Spinal cord (tissue), 10 donors: ENCODE measurements around the gene SAYSD1. TPM values are rescaled to one million over a fixed set of nuclear protein-coding genes. Genes with fewer than 3 reads are reported as not detected.

ENCODE experiments used
- DNase-seq, 6 donors: peaks; one replicate each; pipeline versions ENCODE4 v3.0.0 to v3.0.0-alpha.2; 2013 to 2015; ENCODE audit warnings: low spot score in 6 of 6, low read depth in 4 of 6
- H3K27ac ChIP-seq: one replicate; pipeline ENCODE4 v1.5.1; 2013; ENCODE audit warnings: low read depth, low read length, control low read depth
- H3K27me3 ChIP-seq: one replicate; pipeline ENCODE4 v1.6.1; 2013; ENCODE audit warnings: low read length; ENCODE audit not compliant: control insufficient read depth, insufficient read depth
- H3K36me3 ChIP-seq: one replicate; pipeline ENCODE4 v1.6.1; 2013; ENCODE audit warnings: low read length; ENCODE audit not compliant: control insufficient read depth, insufficient read depth
- H3K4me1 ChIP-seq: one replicate; pipeline ENCODE4 v1.6.1; 2013; ENCODE audit warnings: low read length; ENCODE audit not compliant: control insufficient read depth, insufficient read depth
- H3K4me3 ChIP-seq: one replicate; pipeline ENCODE4 v1.5.1; 2013; ENCODE audit warnings: low read depth, low read length, control low read depth
- H3K9me3 ChIP-seq: one replicate; pipeline ENCODE4 v1.6.1; 2013; ENCODE audit warnings: low read length; ENCODE audit not compliant: control insufficient read depth, insufficient read depth
- WGBS: methylation state at CpG from one replicate; pipeline ENCODE4 v1.1.5; 2013; ENCODE audit warnings: missing lambda C conversion rate; ENCODE audit not compliant: insufficient coverage; 5-methylcytosine and 5-hydroxymethylcytosine counted together
- polyA plus RNA-seq, 2 donors: library from polyadenylated mRNA; unstranded; fragments of 120-200 nt; gene quantifications; one replicate each; pipeline ENCODE4 v1.2.1, GENCODE V29; 2013; ENCODE audit not compliant: insufficient read length in 2 of 2
- total RNA-seq, 2 donors: library from RNA; depleted of rRNA in 1 of 2; stranded (reverse); fragments of 120-200 nt in 1 of 2; fragments of >200 nt in 1 of 2; gene quantifications; one replicate each; pipeline versions ENCODE4 v1.2.3 to v1.2.4, GENCODE V29; 2013 to 2014
- donor health status: healthy.

The SAYSD1 gene
- total and polyA plus RNA-seq, 4 donors = 17.9 to 27.9 (median 21.2) TPM

- Histone ChIP-seq H3K27ac (peak overlapping the region; percentile 88), H3K9me3 (no peaks in the 10 kb centered on the region), H3K4me3 (peak overlapping the region; percentile 90), H3K4me1 (peaks cover 10% of the 10 kb centered on the region), H3K27me3 (no peaks in the 10 kb centered on the region), H3K36me3 (peaks cover under 1% of the 10 kb centered on the region)
- 0% methylated on average over 9 of the region's 11 CpGs for WGBS
- peak in 1 of 6 donors; percentile 36 for DNase-seq
Measured at GRCh38 chr6:39114388-39114703, 640 bp downstream of the SAYSD1 start.

DNA sequence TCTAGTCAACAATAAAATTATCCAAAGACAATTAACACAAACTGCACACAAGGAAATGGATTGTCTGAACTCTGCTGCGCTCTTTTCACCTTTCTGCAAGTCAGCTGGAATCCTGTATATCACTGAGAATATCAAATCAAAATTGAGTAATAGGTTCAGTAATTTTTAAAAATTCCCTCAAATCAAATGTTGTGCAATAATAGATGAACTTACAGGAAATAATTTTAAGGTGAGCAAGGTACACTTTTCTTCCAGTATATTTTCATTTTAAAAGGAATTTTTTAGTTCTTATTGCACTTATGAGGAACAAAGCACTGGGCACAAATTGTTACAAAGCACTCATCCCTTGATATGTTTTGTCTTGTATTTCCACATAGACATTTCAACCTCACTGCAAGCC, 1.2 kb downstream of the SAYSD1 start:
- Histone ChIP-seq H3K27ac (no peak overlapping the region), H3K4me1 (peaks cover 10% of the 10 kb centered on the region), H3K4me3 (peak overlapping the region; percentile 90), H3K9me3 (no peaks in the 10 kb centered on the region), H3K36me3 (peaks cover 6% of the 10 kb centered on the region), H3K27me3 (no peaks in the 10 kb centered on the region)
- no CpG with 5 or more reads among the region's 1 CpG for WGBS
- no peak for DNase-seq

DNA sequence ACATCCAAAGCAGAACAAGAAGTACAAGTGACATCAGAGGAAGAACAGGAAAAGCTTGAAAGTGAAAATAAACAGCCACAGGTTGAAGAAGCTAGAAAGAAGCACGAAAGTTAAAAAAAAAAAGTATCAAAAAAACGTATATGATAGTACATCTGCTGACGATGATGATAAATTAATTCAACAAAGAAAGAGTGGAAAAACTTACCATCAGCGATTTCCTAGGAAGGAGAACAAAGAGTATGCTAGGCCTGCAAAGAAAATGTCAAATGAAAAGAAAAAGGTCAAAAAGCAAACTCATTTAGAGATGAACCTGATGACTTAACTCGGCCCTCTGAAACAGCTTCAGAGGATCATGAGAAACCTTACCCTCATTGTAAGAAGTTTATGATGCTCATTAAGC, 3.7 kb downstream of the SAYSD1 start:
- Histone ChIP-seq H3K9me3 (no peaks in the 10 kb centered on the region), H3K4me1 (peaks cover 11% of the 10 kb centered on the region), H3K27me3 (no peaks in the 10 kb centered on the region), H3K36me3 (peaks cover 11% of the 10 kb centered on the region), H3K27ac (no peak overlapping the region), H3K4me3 (no peak overlapping the region)
- DNase-seq = no peak
- no CpG with 5 or more reads among the region's 5 CpGs for WGBS

- H3K27me3 ChIP-seq = no peaks in the 10 kb centered on the region
- H3K4me3 ChIP-seq = no peak overlapping the region
- H3K27ac ChIP-seq = no peak overlapping the region
- H3K4me1 ChIP-seq = peaks cover 3% of the 10 kb centered on the region
- 93% methylated on average over 6 of the region's 7 CpGs for WGBS
- no peak for DNase-seq
- H3K9me3 ChIP-seq = no peaks in the 10 kb centered on the region
- H3K36me3 ChIP-seq = peaks cover 24% of the 10 kb centered on the region
Measured at GRCh38 chr6:39108041-39108839, 6.7 kb downstream of the SAYSD1 start.

- 41% methylated on average over 2 of the region's 2 CpGs for WGBS
- no peaks in the 10 kb centered on the region for H3K9me3 ChIP-seq
- no peak overlapping the region for H3K4me3 ChIP-seq
- H3K36me3 ChIP-seq = peaks cover 24% of the 10 kb centered on the region
- H3K27ac ChIP-seq = no peak overlapping the region
- H3K4me1 ChIP-seq = peaks cover 3% of the 10 kb centered on the region
- H3K27me3 ChIP-seq = no peaks in the 10 kb centered on the region
- DNase-seq = no peak
Measured at GRCh38 chr6:39107641-39108040, 7.3 kb downstream of the SAYSD1 start.

GRCh38 chr6:39107034-39107433, 8.0 kb downstream of the SAYSD1 start:
- H3K27me3 ChIP-seq = no peaks in the 10 kb centered on the region
- H3K9me3 ChIP-seq = no peaks in the 10 kb centered on the region
- no peak overlapping the region for H3K4me3 ChIP-seq
- H3K27ac ChIP-seq = no peak overlapping the region
- no peak for DNase-seq
- peaks cover 24% of the 10 kb centered on the region for H3K36me3 ChIP-seq
- peaks cover 3% of the 10 kb centered on the region for H3K4me1 ChIP-seq
- WGBS = 79% methylated on average over 3 of the region's 4 CpGs

DNA sequence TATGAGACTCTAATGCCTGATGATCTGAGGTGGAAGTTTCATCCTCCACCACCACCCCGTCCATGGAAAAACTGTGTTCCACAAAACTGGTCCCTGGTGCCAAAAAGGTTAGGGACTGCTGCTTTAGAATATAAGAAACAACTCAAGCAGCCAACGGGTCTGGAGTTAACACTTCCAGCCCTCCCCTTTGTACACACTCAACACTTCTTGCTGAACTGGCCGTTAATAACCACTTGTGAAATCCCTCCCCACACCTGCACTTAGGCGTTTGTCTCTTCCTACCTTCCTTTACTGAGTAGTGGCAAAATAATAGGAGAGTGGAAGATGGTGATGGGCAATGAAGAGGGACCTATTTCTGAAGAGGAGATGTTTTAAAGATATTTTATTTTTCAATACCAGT, 10.5 kb downstream of the SAYSD1 start:
- 60% methylated on average over 2 of the region's 4 CpGs for WGBS
- Histone ChIP-seq H3K27me3 (no peaks in the 10 kb centered on the region), H3K9me3 (no peaks in the 10 kb centered on the region), H3K36me3 (peaks cover 24% of the 10 kb centered on the region), H3K4me3 (no peak overlapping the region), H3K4me1 (peaks cover 3% of the 10 kb centered on the region), H3K27ac (no peak overlapping the region)
- no peak for DNase-seq

- Histone ChIP-seq H3K4me3 (no peak overlapping the region), H3K27ac (no peak overlapping the region), H3K36me3 (peaks cover 13% of the 10 kb centered on the region), H3K27me3 (no peaks in the 10 kb centered on the region), H3K4me1 (peaks cover 3% of the 10 kb centered on the region), H3K9me3 (no peaks in the 10 kb centered on the region)
- no CpG with 5 or more reads among the region's 1 CpG for WGBS
- DNase-seq = no peak
Measured at GRCh38 chr6:39102821-39103136, 12.2 kb downstream of the SAYSD1 start.

- DNase-seq = peak in 2 of 6 donors; percentile 48 to 86
- Histone ChIP-seq H3K27ac (no peak overlapping the region), H3K4me1 (peaks cover 3% of the 10 kb centered on the region), H3K27me3 (no peaks in the 10 kb centered on the region), H3K4me3 (no peak overlapping the region), H3K36me3 (peaks cover 13% of the 10 kb centered on the region), H3K9me3 (no peaks in the 10 kb centered on the region)
- WGBS = 30% methylated on average over 7 of the region's 12 CpGs
Measured at GRCh38 chr6:39102071-39102820, 12.7 kb downstream of the SAYSD1 start.

GRCh38 chr6:39100358-39100757, 14.6 kb downstream of the SAYSD1 start:
- WGBS = no CpG with 5 or more reads among the region's 3 CpGs
- H3K4me1 ChIP-seq = no peaks in the 10 kb centered on the region
- no peak for DNase-seq
- no peaks in the 10 kb centered on the region for H3K9me3 ChIP-seq
- peaks cover 10% of the 10 kb centered on the region for H3K36me3 ChIP-seq
- no peak overlapping the region for H3K27ac ChIP-seq
- H3K27me3 ChIP-seq = no peaks in the 10 kb centered on the region
- no peak overlapping the region for H3K4me3 ChIP-seq
